ENCODE results near the gene PRKACA. TPM values are rescaled to one million over a fixed set of nuclear protein-coding genes. Genes with fewer than 3 reads are reported as not detected.

The PRKACA gene
- total RNA-seq, 6 experiments from 2014 or later, result 137 to 170 (median 149) TPM

DNA sequence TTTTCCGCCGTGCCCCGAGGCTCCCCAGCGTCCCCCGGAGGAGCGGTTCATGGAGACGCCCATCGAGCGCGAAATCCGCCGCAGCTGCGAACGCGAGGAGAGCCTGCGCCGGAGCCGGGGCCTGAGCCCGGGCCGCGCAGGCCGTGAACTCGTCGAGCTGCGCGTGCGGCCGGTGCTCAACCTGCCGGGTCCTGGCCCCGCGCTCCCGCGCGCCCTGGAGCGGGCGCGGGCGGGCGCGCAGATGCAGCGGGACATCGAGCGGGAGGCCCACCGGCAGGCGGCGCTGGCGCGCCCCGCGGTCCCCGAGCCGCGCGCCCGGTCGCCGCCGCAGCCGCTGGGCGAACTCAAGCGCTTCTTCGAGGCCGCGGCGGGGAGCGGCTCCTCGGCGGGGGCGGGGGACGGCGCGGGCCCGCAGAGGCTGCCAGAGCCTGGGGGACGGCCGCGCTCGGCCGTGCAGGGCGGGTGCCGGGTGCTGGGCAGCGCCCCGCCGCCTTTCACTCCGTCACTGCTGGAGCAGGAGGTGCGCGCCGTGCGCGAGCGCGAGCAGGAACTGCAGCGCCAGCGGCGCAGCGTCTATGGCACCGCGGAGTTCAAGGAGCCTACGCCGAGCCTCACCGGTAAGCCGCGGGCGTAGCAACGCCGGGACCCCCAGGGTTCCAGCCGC is 44.2 kb downstream of the PRKACA start:
- H3K36me3 Mint-ChIP-seq (ENCODE audit: low read depth), result no peaks in the 10 kb centered on the region
- peak overlapping the region; percentile 90 for H3K27ac Mint-ChIP-seq
- no peaks in the 10 kb centered on the region; the same call in 1 of the 2 replicates for H3K27me3 Mint-ChIP-seq (ENCODE audit: insufficient read depth)
- H3K9me3 Mint-ChIP-seq, result no peaks in the 10 kb centered on the region
- H3K4me1 Mint-ChIP-seq (ENCODE audit: low read depth), result peaks cover 16% of the 10 kb centered on the region
- peak overlapping the region; percentile 98 for H3K4me3 Mint-ChIP-seq
- peak; percentile 66 for DNase-seq
- TF ChIP-seq, protein P1, sequence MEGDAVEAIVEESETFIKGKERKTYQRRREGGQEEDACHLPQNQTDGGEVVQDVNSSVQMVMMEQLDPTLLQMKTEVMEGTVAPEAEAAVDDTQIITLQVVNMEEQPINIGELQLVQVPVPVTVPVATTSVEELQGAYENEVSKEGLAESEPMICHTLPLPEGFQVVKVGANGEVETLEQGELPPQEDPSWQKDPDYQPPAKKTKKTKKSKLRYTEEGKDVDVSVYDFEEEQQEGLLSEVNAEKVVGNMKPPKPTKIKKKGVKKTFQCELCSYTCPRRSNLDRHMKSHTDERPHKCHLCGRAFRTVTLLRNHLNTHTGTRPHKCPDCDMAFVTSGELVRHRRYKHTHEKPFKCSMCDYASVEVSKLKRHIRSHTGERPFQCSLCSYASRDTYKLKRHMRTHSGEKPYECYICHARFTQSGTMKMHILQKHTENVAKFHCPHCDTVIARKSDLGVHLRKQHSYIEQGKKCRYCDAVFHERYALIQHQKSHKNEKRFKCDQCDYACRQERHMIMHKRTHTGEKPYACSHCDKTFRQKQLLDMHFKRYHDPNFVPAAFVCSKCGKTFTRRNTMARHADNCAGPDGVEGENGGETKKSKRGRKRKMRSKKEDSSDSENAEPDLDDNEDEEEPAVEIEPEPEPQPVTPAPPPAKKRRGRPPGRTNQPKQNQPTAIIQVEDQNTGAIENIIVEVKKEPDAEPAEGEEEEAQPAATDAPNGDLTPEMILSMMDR (IDR thresholded peaks at IDR 0.05), result peak; percentile 61

DNA sequence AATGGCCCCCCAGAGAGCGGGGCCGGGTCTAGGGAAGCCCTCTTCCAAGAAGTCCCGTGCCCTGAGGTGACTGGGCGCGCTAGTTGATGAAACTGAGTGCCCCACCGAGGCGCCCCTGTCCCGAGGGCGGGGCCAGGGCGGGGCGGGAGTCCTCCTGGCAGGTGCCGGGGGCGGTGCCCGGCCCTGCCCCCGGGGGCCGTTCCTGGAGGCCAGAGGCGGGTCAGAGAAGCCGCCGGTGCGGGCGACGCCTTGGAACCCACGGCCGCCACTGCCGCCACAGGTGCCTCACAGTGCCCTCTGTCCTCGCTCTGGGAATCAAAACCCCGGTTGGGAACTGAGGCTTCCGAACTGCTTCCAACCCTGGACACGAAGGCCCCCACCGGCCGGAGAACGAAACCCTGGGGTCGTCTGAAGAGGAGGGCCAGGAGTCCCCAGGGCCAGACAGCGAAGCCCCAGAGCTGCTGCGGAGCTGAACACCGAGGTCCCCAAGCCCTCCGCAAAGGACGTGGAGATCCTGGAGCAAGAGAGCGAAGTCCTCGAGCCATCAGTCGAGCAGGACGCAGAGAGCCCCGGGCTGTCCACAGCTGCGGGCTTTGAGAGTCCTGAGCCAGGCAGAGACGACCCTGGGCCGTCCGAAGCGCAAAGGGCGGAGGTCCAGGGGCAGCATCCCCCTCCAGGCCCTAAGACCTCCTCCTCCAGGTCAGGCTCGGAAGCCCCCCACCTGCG is 44.9 kb downstream of the PRKACA start, which contains the start of gene MISP3:
Gene MISP3, plus strand, starts transcription at position 252 of the 726 bp plus-strand sequence. CDS start 524 bp downstream, outside the sequence.
- peak within 1 kb of the TSS; percentile 98 for H3K4me3 Mint-ChIP-seq
- DNase-seq, result no peak

DNA sequence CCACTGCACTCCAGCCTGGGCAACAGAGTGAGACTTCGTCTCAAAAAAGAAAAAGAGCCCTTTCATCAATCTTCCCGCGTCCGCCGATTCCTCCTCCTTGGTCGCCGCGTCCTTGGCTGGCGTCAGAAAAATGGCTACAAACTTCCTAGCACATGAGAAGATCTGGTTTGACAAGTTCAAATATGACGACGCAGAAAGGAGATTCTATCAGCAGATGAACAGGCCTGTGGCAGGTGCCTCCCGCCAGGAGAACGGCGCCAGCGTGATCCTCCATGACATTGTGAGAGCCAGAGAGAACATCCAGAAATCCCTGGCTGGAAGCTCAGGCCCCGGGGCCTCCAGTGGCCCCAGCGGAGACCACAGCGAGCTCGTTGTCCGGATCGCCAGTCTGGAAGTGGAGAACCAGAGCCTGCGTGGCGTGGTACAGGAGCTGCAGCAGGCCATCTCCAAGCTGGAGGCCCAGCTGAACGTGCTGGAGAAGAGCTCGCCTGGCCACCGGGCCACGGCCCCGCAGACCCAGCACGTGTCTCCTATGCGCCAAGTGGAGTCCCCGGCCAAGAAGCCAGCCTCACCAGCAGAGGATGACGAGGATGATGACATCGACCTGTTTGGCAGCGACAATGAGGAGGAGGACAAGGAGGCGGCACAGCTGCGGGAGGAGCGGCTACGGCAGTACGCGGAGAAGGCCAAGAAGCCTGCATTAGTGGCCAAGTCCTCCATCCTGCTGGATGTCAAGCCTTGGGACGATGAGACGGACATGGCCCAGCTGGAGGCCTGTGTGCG is 47.1 kb downstream of the PRKACA start:
- Mint-ChIP-seq H3K4me1 (ENCODE audit: low read depth) (peaks cover 16% of the 10 kb centered on the region), H3K27me3 (ENCODE audit: insufficient read depth) (no peaks in the 10 kb centered on the region; the same call in 1 of the 2 replicates), H3K9me3 (no peaks in the 10 kb centered on the region), H3K36me3 (ENCODE audit: low read depth) (no peaks in the 10 kb centered on the region), H3K27ac (no peak overlapping the region), H3K4me3 (no peak overlapping the region)
- TF ChIP-seq, protein P1 (IDR thresholded peaks at IDR 0.05), result no peak
- no peak for DNase-seq

More for the DNA sequence above, 44.9 kb downstream of the PRKACA start, which contains the start of gene MISP3:
- Mint-ChIP-seq H3K4me1 (ENCODE audit: low read depth) (peaks cover 16% of the 10 kb centered on the region), H3K27me3 (ENCODE audit: insufficient read depth) (no peaks in the 10 kb centered on the region; the same call in 1 of the 2 replicates), H3K9me3 (no peaks in the 10 kb centered on the region), H3K27ac (peak within 1 kb of the TSS; percentile 90; the same call in 1 of the 2 replicates), H3K36me3 (ENCODE audit: low read depth) (no peaks in the 10 kb centered on the region)
- TF ChIP-seq, protein P1 (IDR thresholded peaks at IDR 0.05), result no peak

DNA sequence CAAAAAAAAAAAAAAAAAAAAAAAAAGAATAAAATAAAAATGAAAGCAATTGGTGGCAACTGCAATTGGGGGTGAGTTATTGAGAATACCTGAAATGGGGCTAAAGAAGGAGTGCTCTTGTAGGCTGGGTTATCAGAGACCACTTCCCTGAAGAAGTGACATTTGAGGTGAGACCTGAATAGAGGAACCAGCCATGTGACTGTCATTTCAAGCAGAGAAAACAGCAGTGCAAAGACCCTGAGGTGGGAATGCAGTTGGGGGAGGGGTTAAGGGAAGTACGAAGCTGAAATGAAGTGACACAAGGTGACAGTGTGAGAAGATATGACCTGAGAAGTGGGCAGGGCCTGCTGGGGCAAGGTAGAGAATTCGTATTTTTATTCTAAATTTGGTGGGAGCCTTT is 51.4 kb downstream of the PRKACA start:
- H3K4me3 Mint-ChIP-seq, result no peak overlapping the region
- no peaks in the 10 kb centered on the region for H3K9me3 Mint-ChIP-seq
- peaks cover 8% of the 10 kb centered on the region for H3K27me3 Mint-ChIP-seq (ENCODE audit: insufficient read depth)
- H3K36me3 Mint-ChIP-seq (ENCODE audit: low read depth), result no peaks in the 10 kb centered on the region
- no peak overlapping the region for H3K27ac Mint-ChIP-seq
- TF ChIP-seq, protein P1 (IDR thresholded peaks at IDR 0.05), result no peak
- no peak for DNase-seq
- H3K4me1 Mint-ChIP-seq (ENCODE audit: low read depth), result no peaks in the 10 kb centered on the region

DNA sequence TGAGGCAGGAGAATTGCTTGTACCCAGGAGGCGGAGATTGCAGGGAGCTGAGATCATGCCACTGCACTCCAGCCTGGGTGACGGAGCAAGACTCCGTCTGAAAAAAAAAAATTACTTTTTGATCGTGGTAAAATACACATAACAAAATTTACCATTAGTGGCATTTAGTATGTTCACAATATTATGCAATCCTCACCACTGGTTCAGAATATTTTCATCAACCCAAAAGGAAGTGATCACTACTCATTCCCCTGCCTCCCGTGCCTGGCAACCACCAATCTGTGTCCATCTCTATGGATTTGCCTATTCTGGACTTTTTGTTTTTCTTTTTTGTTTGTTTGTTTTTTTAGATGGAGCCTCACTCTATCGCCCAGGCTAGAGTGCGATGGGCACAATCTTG is 54.5 kb downstream of the PRKACA start:
- no peak overlapping the region for H3K4me3 Mint-ChIP-seq
- no peak for DNase-seq
- no peaks in the 10 kb centered on the region for H3K36me3 Mint-ChIP-seq (ENCODE audit: low read depth)
- no peaks in the 10 kb centered on the region for H3K9me3 Mint-ChIP-seq
- H3K27me3 Mint-ChIP-seq (ENCODE audit: insufficient read depth), result peaks cover 16% of the 10 kb centered on the region
- TF ChIP-seq, protein P1 (IDR thresholded peaks at IDR 0.05), result no peak
- H3K4me1 Mint-ChIP-seq (ENCODE audit: low read depth), result peaks cover 4% of the 10 kb centered on the region; the same call in 1 of the 2 replicates
- no peak overlapping the region for H3K27ac Mint-ChIP-seq
